Spleen (tissue), 11 donors: ENCODE data around the gene FAM20A. TPM values are rescaled to one million over a fixed set of nuclear protein-coding genes. Genes with fewer than 3 reads are reported as not detected.

Experiments
- DNase-seq: peaks from one replicate; pipeline ENCODE4 v3.0.0-alpha.2; 2020
- H3K27ac ChIP-seq, 8 donors: fragments of 200-600 bp; sonication (generic) in 7 of 8; 1 replicate in 4 of 8; 2 replicates in 4 of 8; pipeline versions ENCODE4 v1.5.0 to v1.8.0; 2016 to 2021; ENCODE audit warnings: inconsistent platforms in 4 of 8, mild to moderate bottlenecking in 4 of 8, moderate library complexity in 1 of 8
- H3K27me3 ChIP-seq, 7 donors: fragments of 200-600 bp; sonication (generic) in 6 of 7; replicated peaks in 1 of 7; 1 replicate in 4 of 7; 2 replicates in 3 of 7; pipeline versions ENCODE4 v1.5.0 to v1.8.0; 2016 to 2021; ENCODE audit warnings: inconsistent platforms in 3 of 7, mild to moderate bottlenecking in 1 of 7
- H3K36me3 ChIP-seq, 6 donors: fragments of 200-600 bp; sonication (generic) in 5 of 6; 1 replicate in 4 of 6; 2 replicates in 2 of 6; pipeline versions ENCODE4 v1.5.0 to v1.8.0; 2016 to 2021; ENCODE audit warnings: inconsistent platforms in 2 of 6
- H3K4me1 ChIP-seq, 6 donors: fragments of 200-600 bp; sonication (generic) in 5 of 6; 1 replicate in 3 of 6; 2 replicates in 3 of 6; pipeline versions ENCODE4 v1.5.0 to v1.8.0; 2016 to 2021; ENCODE audit warnings: inconsistent platforms in 3 of 6
- H3K4me3 ChIP-seq, 8 donors: fragments of 200-600 bp; sonication (generic) in 7 of 8; 1 replicate in 4 of 8; 2 replicates in 4 of 8; pipeline versions ENCODE4 v1.5.0 to v1.8.0; 2016 to 2021; ENCODE audit warnings: inconsistent platforms in 4 of 8, mild to moderate bottlenecking in 4 of 8, moderate library complexity in 2 of 8
- H3K9me3 ChIP-seq, 8 donors: fragments of 200-600 bp; sonication (generic) in 7 of 8; 1 replicate in 4 of 8; 2 replicates in 4 of 8; pipeline versions ENCODE4 v1.5.0 to v1.8.0; 2016 to 2021; ENCODE audit warnings: inconsistent platforms in 4 of 8
- POLR2A ChIP-seq, 3 donors: fragments of 450-650 bp; IDR thresholded peaks; one replicate each; pipeline ENCODE4 v1.5.1; 2017; ENCODE audit warnings: antibody characterized with exemption in 3 of 3, mild to moderate bottlenecking in 1 of 3
- POLR2AphosphoS5 ChIP-seq, 3 donors: sonication (generic); formaldehyde crosslinking; IDR thresholded peaks; one replicate each; pipeline ENCODE4 v1.5.1; 2017; ENCODE audit warnings: antibody characterized with exemption in 3 of 3
- WGBS, 5 donors: extraction: QIAGEN DNeasy Blood & Tissue Kit in 3 of 5; methylation state at CpG; one replicate each; pipeline versions ENCODE4 v1.1.5 to v1.1.7; 2013 to 2018; 5-methylcytosine and 5-hydroxymethylcytosine counted together
- intact Hi-C: fragments of 100-400 bp; cut with DNase I; formaldehyde crosslinking; loops from one replicate; pipeline ENCODE4 v1.15.0; 2023; ENCODE audit warnings: low total_unique reads
- polyA plus RNA-seq, 3 donors: library from polyadenylated mRNA; stranded (reverse); fragments of 200-250 nt; gene quantifications; one replicate each; pipeline ENCODE4 v1.2.1, GENCODE V29; 2013
- total RNA-seq, 7 donors: library from RNA; depleted of rRNA in 3 of 7; stranded (reverse); fragments of >200 nt in 3 of 7; fragmentation: NEBNext Ultra II Directional in 4 of 7; extraction: Animal tissue kit (Norgen Biotek cat#: 25700) in 4 of 7; gene quantifications; one replicate each; pipeline versions ENCODE4 v1.1.0 to v1.2.1, GENCODE V29; 2016 to 2021
- TF ChIP-seq, protein P1 (sequence below), 11 experiments: fragments of 200-600 bp in 7 of 11; fragments of 450-650 bp in 4 of 11; sonication (generic) in 4 of 11; IDR thresholded peaks in 8 of 11; conservative IDR thresholded peaks in 3 of 11; 1 replicate in 7 of 11; 2 replicates in 4 of 11; pipeline versions ENCODE4 v1.4.0 to v1.8.0; 2016 to 2021; ENCODE audit warnings: antibody characterized with exemption in 11 of 11, inconsistent platforms in 4 of 11, mild to moderate bottlenecking in 1 of 11
- donor health status: healthy with polysubstance abuse.
- donor health status: DM: no; HTN: no; CAD: no; lungs with moderate emphysema.
- donor health status: DM: no; HTN: no; CAD: no.
- donor health status: Bipolar disorder and iron deficiency.
- donor health status: healthy.
- donor health status: DM: no; HTN: no; CAD: no.
- donor health status: DM: yes; HTN: yes; CAD: no.

The FAM20A gene
- total and polyA plus RNA-seq, 10 donors: 5.0 to 58.0 (median 26.1) TPM

- peaks cover 0 to 7% (median 0%) of the 10 kb centered on the region in 6 donors for H3K4me1 ChIP-seq
- 89 to 100% (median 92%) methylated on average over 1 of the region's 1 CpG for WGBS, 5 donors
- DNase-seq: no peak
- TF ChIP-seq POLR2AphosphoS5 (IDR thresholded peaks at IDR 0.05) (no peak), POLR2A (IDR thresholded peaks at IDR 0.05) (no peak)
- TF ChIP-seq, protein P1, sequence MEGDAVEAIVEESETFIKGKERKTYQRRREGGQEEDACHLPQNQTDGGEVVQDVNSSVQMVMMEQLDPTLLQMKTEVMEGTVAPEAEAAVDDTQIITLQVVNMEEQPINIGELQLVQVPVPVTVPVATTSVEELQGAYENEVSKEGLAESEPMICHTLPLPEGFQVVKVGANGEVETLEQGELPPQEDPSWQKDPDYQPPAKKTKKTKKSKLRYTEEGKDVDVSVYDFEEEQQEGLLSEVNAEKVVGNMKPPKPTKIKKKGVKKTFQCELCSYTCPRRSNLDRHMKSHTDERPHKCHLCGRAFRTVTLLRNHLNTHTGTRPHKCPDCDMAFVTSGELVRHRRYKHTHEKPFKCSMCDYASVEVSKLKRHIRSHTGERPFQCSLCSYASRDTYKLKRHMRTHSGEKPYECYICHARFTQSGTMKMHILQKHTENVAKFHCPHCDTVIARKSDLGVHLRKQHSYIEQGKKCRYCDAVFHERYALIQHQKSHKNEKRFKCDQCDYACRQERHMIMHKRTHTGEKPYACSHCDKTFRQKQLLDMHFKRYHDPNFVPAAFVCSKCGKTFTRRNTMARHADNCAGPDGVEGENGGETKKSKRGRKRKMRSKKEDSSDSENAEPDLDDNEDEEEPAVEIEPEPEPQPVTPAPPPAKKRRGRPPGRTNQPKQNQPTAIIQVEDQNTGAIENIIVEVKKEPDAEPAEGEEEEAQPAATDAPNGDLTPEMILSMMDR (IDR thresholded peaks at IDR 0.05 in 8 of 11, conservative IDR thresholded peaks at IDR 0.05 in 3 of 11): no peak
- H3K27ac ChIP-seq: no peak overlapping the region
- intact Hi-C loops: no loop called here
- H3K27me3 ChIP-seq: no peaks in the 10 kb centered on the region
- H3K4me3 ChIP-seq: no peak overlapping the region
- H3K36me3 ChIP-seq: no peaks in the 10 kb centered on the region
- H3K9me3 ChIP-seq: peaks cover 8 to 50% (median 42%) of the 10 kb centered on the region in 8 donors
These were observed 9.4 kb upstream of the FAM20A start for GRCh38 chr17:68610554-68610953.

DNA sequence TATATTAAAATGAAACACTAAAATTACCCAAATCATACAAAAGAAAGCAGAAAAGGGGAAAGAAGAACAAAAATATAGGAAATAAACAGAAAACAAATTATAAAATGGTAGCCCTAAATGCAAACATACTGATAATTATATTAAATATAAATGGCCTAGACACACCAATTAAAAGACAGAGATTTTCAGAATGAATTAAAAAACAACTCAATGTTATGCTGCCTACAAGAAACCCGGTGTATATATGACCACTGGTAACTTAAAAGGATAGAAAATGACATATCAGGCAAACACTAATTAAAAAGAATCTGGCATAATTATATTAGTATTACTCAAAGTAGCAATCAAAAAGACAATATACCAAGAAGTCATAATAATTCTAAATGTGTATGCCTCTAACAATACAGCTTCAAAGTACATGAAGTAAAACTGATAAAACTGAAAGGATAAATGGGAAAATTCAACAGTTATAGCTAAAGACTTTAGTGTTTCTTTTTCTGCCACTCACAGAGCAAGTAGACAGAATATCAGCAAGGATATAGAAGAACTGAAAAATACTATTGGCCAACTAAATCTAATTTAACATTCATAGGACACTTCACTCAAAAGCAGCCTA, 7.5 kb upstream of the FAM20A start:
- no peaks in the 10 kb centered on the region for H3K36me3 ChIP-seq
- H3K27me3 ChIP-seq: no peaks in the 10 kb centered on the region
- H3K9me3 ChIP-seq: peaks cover 8 to 50% (median 42%) of the 10 kb centered on the region in 8 donors
- DNase-seq: no peak
- no peak overlapping the region for H3K27ac ChIP-seq
- no peak overlapping the region for H3K4me3 ChIP-seq
- 83 to 98% (median 96%) methylated on average over 1 of the region's 1 CpG for WGBS, 5 donors
- TF ChIP-seq, protein P1 (IDR thresholded peaks at IDR 0.05 in 8 of 11, conservative IDR thresholded peaks at IDR 0.05 in 3 of 11): no peak
- no peak for TF ChIP-seq POLR2AphosphoS5 (IDR thresholded peaks at IDR 0.05)
- no peak for TF ChIP-seq POLR2A (IDR thresholded peaks at IDR 0.05)
- peaks cover 0 to 7% (median 0%) of the 10 kb centered on the region in 6 donors for H3K4me1 ChIP-seq
- intact Hi-C loops: no loop called here

DNA sequence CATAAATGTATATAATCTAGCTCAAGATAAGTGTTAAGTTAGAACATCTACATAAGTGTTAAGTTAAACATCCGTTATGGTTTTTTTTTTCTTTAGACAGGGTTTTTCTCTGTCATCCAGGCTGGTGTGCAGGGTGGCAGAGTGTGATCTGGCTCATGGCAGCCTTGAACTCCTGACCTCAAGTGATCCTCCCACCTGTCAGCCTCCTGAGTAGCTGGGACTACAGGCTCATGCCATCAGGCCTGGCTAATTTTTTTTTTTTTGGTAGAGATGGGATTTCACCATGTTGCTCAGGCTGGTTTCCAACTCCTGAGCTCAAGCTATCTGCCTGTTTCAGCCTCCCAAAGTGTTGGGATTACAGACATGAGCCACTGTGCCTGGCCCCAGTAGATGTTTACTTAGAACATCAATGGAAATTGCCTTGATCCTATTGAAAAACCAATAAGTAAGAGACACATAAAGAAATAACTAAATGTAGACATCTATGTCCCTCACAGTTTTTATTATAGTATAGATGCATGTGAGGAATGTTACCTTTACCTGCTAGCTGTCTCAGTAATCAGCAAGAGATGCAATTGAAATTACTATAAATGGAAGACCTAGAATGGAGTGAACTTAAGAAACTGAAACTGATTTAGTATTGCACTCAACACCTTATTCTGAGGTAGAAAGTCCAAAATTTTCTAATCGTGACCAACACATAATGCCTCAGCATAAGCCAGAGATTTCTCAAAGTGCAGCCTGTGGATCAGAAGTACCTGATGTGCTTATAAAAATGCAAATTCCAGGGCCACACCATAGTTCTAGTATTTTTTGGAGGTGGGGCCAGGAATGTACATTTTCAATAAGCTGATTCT, 5.5 kb upstream of the FAM20A start:
- Histone ChIP-seq H3K27ac (no peak overlapping the region), H3K36me3 (no peaks in the 10 kb centered on the region), H3K9me3 (peaks cover 8 to 50% (median 42%) of the 10 kb centered on the region in 8 donors), H3K27me3 (peaks cover 0 to 13% (median 1%) of the 10 kb centered on the region in 7 donors), H3K4me3 (no peak overlapping the region), H3K4me1 (peaks cover 2 to 19% (median 7%) of the 10 kb centered on the region in 6 donors)
- no peak for TF ChIP-seq POLR2AphosphoS5 (IDR thresholded peaks at IDR 0.05)
- TF ChIP-seq, protein P1 (IDR thresholded peaks at IDR 0.05 in 8 of 11, conservative IDR thresholded peaks at IDR 0.05 in 3 of 11): no peak
- TF ChIP-seq POLR2A (IDR thresholded peaks at IDR 0.05): no peak
- intact Hi-C loops: no loop called here
- WGBS, 5 donors: 80 to 92% (median 87%) methylated on average over 2 of the region's 2 CpGs
- no peak for DNase-seq

GRCh38 chr17:68605914-68606313, 4.7 kb upstream of the FAM20A start:
- Histone ChIP-seq H3K4me3 (no peak overlapping the region), H3K27ac (no peak overlapping the region), H3K4me1 (peaks cover 8 to 26% (median 14%) of the 10 kb centered on the region in 6 donors), H3K27me3 (peaks cover 0 to 21% (median 9%) of the 10 kb centered on the region in 7 donors), H3K36me3 (no peaks in the 10 kb centered on the region), H3K9me3 (peaks cover 8 to 45% (median 40%) of the 10 kb centered on the region in 8 donors)
- no peak for DNase-seq
- TF ChIP-seq POLR2A (IDR thresholded peaks at IDR 0.05) (no peak), POLR2AphosphoS5 (IDR thresholded peaks at IDR 0.05) (no peak)
- TF ChIP-seq, protein P1 (IDR thresholded peaks at IDR 0.05 in 8 of 11, conservative IDR thresholded peaks at IDR 0.05 in 3 of 11): no peak
- intact Hi-C loops: no loop called here
- 11 to 26% (median 14%) methylated on average over 1 of the region's 1 CpG for WGBS, 5 donors
